ENCODE results near the gene VTI1A. TPM values are rescaled to one million over a fixed set of nuclear protein-coding genes. Genes with fewer than 3 reads are reported as not detected.

Gene VTI1A
- polyA plus RNA-seq, 1 donor, result 14.1 TPM

- DNase-seq, result no peak
Measured at GRCh38 chr10:112548535-112549276, 101.7 kb downstream of the VTI1A start.

GRCh38 chr10:112552593-112553110 is 105.6 kb downstream of the VTI1A start:
- no peak for DNase-seq

GRCh38 chr10:112553315-112553714 is 106.3 kb downstream of the VTI1A start:
- no peak for DNase-seq

- no peak for DNase-seq
Measured at GRCh38 chr10:112554263-112554662, 107.2 kb downstream of the VTI1A start.

GRCh38 chr10:112557197-112557596 is 110.2 kb downstream of the VTI1A start:
- no peak for DNase-seq

- no peak for DNase-seq
Measured at GRCh38 chr10:112558476-112559142, 111.6 kb downstream of the VTI1A start.

GRCh38 chr10:112559349-112559748 is 112.3 kb downstream of the VTI1A start:
- DNase-seq, result no peak

GRCh38 chr10:112562122-112562521 is 115.1 kb downstream of the VTI1A start:
- DNase-seq, result no peak

- DNase-seq, result no peak
Measured at GRCh38 chr10:112562809-112563663, 116.0 kb downstream of the VTI1A start.

GRCh38 chr10:112564337-112564736 is 117.3 kb downstream of the VTI1A start:
- DNase-seq, result no peak

- DNase-seq, result peak; percentile 43
Measured at GRCh38 chr10:112565434-112566053, 118.5 kb downstream of the VTI1A start.

GRCh38 chr10:112570585-112570984 is 123.6 kb downstream of the VTI1A start:
- DNase-seq, result no peak

- no peak for DNase-seq
Measured at GRCh38 chr10:112579578-112579977, 132.6 kb downstream of the VTI1A start.

- DNase-seq, result no peak
Measured at GRCh38 chr10:112580267-112580666, 133.3 kb downstream of the VTI1A start.

- DNase-seq, result no peak
Measured at GRCh38 chr10:112581921-112582320, 134.9 kb downstream of the VTI1A start.

- DNase-seq, result no peak
Measured at GRCh38 chr10:112583236-112583939, 136.4 kb downstream of the VTI1A start.

GRCh38 chr10:112584276-112584675 is 137.3 kb downstream of the VTI1A start:
- DNase-seq, result no peak

- no peak for DNase-seq
Measured at GRCh38 chr10:112585126-112585525, 138.1 kb downstream of the VTI1A start.

- DNase-seq, result no peak
Measured at GRCh38 chr10:112585960-112586359, 138.9 kb downstream of the VTI1A start.

- DNase-seq, result no peak
Measured at GRCh38 chr10:112587729-112588128, 140.7 kb downstream of the VTI1A start.

GRCh38 chr10:112588225-112588990 is 141.4 kb downstream of the VTI1A start:
- DNase-seq, result no peak

All from hindlimb muscle (tissue), 1 donor.